HG03064 (cell line): ENCODE results near the gene LYRM1.
"Not testable (repeated sequence)": the region's sequence is repeated elsewhere in the genome, so short reads cannot be mapped to it uniquely, and the experiment has no call there.

Experiments
- ATAC-seq: cut with Tn5 transposase; IDR thresholded peaks from one replicate; pipeline ENCODE4 v1.9.1; 2021; ENCODE audit warnings: low read depth; ENCODE audit not compliant: unreplicated experiment

Gene LYRM1, protein sequence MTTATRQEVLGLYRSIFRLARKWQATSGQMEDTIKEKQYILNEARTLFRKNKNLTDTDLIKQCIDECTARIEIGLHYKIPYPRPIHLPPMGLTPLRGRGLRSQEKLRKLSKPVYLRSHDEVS

DNA sequence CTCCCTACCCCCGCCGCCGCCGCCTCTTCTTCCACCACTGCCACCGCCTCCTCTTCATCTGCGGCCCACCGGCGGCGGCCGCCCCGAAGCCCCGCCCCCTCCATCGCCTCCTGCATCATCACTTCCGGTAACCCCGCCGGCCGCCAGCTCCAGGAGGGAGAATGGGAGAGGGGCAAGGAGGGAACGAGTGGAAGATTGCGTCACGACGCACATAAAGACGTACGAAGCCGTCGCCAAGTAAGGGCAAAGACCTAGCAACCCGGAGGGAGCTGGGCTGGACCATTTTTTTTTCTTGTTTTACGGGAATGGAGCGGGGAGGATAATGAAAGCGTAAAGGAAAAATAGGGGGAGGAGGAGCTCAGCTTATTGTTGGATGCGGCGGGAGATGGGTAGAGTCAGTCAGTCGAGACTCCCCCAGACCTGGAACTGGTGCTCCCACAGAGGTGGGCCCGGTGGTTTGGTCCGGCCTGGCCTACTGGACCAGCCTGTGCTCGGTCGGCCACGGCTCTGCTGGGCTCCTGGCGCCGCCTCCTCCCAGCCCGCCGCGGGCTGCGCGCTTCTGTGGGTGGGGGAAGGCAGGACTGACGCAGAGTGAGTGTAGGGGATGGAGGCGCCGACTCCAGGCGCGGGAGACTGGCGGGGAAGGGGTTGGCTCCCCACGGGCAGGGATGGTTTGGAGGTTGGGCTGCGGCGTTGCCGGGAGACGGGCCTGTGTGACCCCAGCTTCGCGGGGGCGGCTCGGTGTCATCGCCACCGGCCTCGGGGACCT, at the start of gene LYRM1, which contains the start of gene DCUN1D3:
LYRM1 (plus strand) TSS at position 473 of the 769 bp plus-strand sequence. CDS start 14,785 bp downstream, outside the sequence.
DCUN1D3 (minus strand) TSS at position 60 of the 769 bp plus-strand sequence. CDS start 37,820 bp downstream, outside the sequence.
- ATAC-seq = peak; percentile 57

DNA sequence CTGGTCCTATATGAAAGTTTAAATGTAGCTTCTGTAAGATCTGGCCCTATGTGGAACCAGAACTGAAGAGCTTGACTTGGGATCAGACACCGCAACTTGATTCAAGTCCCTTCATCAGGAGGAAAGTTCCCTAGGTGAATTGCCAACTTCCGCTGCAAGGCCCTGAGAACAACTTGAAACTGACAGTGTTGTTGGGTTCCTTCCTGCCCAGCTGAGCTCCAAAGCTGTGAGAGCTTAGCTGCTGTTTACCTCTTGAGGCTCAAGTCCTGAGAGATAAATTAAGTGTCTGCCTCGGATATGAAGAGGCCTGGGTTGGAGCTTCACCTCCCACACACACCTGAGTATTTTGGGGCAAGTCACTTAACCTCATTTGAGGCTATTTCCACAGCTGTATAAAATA, 49.6 kb upstream of the LYRM1 start:
- ATAC-seq = no peak

DNA sequence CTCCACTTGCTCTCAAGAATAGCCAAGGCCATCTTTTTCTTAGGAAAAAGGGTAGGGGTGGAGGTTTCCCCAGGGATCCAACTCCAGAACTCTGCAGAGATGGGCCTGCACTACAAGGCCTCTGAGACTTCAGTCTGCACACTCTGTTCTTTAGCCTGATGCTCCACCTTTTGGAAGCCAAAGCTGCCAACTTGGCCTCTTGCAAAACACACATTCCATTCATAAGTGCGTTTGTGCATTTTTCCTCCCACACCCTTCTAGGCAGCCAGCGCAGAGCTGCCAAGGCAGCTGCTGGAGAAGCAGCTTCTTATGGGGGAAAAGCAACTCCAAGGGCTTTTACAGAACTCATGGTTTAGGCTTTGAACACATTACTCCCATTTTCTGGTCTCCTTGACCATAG, 49.0 kb upstream of the LYRM1 start:
- no peak for ATAC-seq

DNA sequence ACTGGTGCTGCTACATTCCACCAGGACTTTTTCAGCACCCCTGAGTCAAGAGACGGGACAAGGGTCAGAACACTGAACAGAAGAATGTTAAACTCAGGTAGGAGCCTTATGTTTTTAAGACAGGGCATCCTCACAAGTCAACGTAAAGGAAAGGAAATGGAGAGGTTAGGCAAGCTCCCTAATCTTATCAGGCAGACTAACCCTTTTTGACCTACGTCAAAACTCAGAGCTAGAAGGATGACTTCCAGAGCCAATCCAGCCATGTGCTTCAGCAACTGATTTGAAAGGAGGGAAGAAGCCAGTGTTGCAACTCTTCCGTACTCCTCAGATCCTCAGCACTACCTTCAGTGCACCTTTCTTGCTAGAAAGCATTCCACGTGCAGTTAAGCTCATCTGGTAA, 47.4 kb upstream of the LYRM1 start:
- no peak for ATAC-seq

DNA sequence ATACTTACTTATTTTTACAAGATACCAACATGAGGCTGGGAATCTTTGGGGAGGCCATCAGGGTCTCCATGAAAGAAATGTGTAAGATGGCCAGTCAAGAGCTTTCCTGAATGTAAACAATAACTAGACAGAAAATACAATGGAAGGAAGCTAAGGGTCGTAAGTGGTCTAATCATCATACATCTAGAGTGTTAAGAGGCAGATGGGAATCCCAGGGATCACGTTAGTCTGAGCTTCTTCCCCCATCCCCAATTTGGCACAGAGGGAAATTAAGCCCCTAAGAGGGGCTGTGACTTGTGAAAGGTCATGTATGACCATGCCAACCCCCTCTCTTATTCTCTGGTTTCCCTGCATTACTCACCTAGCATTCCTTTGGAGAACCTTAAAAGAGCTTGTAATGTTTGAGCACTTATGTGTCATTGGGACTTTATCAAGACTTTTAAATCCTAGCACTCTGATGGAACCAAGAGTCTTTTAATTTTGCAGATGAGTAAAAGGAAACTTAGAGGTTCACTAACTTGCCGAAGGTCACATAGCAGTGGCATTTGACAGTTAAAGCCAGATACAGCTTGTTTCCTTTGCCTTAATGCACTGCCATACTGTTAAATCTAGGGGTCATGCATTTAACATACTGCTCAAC, 46.5 kb upstream of the LYRM1 start:
- no peak for ATAC-seq

DNA sequence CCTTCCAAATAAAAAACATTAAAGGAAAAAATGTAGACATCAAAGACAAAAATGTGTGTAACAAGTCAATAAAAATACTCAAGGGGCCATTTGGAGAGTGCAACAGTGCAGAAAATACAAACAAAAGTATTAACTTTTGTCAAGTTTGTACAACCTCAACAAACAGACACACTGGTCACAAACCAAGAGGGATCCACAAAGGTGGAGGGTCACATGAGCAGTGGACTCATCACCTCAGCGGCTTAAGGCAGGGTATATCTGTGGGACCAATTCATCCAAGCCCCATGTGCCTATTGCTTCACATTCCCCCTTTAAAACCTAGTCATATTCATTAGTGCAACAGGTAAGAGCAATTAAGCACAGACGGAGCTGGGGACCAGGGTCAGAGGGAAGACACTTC, 45.6 kb upstream of the LYRM1 start:
- ATAC-seq = no peak

DNA sequence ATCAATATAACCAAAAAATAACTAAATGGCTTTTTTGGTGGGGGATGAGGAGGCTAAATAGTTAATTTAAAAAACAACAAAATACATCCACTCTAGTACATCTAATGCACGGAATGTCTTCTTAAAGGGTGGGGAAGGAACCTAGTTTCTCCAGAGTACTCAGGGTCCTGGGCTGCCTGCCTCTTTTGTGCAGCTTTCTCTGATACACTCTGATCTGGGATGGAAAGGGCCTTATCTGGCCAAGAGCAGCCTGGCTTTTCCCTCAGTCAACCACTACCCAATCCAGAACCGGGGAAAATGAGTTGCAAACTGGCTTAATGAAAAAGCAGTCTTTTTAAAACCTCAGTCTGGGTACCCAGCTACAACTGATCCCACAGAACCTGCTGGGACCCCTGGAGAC, 43.3 kb upstream of the LYRM1 start:
- ATAC-seq = no peak

DNA sequence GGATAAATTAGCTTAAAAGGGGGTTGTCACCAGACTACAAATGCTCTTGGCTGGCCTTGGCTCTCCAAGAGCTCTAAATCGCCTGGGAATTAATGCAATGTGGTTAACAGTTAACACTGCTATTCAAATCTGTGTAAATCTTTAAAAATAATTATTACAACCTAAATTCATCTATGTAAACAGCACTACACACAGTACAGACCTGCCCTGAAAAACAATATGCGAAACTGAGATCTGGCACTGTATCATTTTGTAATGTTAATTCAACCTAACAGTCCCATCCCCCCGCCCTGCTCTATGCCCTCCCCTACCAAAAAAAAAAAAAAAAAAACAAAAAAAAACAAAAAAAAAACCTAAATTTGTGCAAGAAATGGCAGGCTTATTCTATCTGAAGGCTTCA, 41.3 kb upstream of the LYRM1 start:
- ATAC-seq = no peak

DNA sequence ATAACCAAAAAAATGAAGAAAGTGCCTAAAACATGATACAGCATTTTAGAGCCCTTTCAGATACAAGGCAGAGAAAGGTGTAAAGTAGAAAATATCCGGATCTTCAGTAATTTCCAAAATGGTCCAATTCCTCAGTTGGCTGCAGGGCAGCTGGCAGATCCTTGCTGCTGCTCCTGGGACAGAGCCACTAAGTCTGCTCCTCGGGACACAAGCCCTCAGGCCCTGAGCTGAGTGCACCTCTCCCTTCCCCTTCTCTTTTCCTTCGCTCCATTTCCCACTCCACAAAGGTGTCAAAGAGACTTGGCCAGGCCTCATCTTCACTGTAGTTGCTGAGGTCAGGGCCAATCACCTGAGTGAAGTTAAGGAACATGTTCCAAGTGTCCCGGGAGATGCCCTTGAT, 40.9 kb upstream of the LYRM1 start:
- ATAC-seq = no peak

DNA sequence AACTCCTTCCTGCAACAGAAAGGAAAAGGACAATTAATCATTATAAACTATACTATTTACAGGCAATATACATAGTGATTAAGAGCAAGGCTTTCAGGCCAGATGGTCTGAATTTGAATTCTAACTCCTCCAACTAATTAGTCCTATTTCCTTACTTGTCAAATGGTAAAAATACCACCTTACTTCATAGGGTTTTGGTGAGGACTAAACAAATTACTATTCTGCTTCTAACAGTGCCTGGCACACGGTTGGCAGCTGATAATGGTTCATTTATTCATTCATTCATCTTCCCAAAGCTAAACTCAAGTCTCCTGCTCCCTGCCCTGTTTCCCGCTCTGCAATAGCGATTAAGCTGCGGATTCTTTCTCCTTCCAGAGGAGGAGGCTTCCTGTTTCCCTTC, 40.2 kb upstream of the LYRM1 start:
- ATAC-seq = no peak

DNA sequence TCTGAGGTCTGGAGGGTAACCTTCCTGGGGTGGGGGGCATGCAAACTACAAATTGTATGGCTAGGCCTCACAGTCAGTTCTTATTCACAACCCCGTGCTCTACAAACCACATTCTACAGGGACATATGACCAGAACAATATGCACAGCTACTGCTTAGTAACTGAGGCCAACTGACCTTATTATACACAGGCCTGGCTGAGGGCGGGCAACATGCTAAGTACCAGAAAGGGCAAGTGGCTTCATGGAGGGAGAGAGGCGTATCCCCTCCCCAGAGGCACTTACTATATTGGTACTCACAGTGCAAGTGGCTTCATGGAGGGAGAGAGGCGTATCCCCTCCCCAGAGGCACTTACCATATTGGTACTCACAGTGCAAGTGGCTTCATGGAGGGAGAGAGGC, 39.6 kb upstream of the LYRM1 start:
- not testable (repeated sequence) for ATAC-seq

DNA sequence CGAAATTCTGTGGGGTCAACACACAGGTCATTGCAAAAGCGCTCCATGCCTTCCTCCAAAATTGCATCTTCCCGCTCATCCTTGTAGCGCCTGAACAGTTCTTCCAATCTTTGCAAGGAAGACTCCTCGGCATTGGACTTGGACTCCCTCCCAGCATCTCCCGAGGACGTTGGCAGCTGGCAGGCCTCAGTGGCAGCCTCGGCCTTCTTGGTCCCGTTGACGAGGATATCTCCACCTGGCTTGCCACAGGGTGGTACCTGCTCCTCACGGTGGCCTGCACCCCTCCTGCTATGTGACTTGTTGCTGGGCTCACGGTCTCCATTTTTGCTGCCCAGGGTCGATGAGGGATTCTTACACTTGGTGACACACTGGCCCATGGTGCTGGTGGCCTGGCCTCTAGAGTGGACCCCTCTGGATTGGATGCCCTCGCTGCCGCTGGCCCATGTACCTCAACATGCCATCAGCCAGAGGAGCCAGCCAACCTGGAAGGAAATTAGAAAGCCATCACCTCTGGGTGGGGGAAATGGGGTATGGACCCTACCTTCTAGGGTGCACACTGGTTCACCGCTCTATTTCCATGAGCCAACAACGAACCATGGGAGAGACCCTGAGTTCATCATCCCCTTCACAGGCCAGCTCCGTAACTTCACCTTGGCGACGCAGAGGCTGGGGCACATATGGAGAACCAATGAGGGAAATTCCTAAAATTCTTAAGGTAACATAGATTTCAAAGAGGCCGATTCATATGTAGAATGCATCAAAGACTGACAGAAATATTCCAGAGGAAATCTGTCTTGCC, 38.2 kb upstream of the LYRM1 start:
- no peak for ATAC-seq

DNA sequence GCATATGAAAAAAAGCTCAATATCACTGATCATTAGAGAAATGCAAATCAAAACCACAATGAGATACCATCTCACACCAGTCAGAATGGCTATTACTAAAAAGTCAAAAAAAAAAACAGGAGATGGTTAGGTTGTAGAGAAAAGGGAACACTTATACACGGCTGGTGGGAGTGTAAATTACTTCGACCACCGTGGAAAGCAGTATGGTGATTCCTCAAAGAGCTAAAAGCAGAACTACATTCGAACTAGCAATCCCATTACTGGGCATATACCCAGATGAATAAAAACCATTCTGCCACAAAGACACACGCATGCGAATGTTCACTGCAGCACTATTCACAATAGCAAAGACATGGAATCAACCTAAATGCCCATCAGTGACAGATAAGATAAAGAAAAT, 36.2 kb upstream of the LYRM1 start:
- ATAC-seq = not testable (repeated sequence)

DNA sequence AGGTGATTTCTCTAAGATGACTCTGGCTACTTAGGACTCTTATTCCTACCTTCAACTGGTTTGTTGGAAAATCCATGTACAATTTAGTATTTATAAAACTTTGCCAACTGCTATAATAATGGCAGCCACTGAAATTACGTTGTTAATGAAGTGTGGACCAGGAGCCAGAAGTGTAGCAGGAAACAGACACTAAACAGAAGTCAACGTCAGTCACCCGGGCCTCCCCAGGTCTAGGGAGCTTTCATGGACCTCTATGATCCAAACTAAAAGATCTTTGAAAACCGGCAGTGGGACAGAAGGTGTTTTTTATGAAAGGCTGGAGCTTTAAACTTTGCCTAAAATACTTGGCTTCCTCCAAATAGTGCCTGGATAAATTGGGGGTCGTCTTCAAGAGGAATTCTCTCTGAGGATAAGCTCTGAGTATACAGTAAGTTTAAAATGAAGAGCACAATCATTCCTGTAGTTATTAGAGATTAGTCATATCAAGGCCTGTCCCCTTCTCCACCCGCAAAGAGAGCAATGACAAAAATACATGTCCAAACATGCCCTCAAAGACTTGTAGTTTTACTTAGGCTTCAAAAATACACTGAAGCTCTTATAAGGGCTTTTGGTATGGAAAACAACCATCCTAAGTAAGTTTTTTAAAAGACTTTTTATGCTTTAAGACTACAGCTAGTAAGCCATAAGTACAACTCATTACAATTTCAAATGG, 35.0 kb upstream of the LYRM1 start:
- no peak for ATAC-seq

DNA sequence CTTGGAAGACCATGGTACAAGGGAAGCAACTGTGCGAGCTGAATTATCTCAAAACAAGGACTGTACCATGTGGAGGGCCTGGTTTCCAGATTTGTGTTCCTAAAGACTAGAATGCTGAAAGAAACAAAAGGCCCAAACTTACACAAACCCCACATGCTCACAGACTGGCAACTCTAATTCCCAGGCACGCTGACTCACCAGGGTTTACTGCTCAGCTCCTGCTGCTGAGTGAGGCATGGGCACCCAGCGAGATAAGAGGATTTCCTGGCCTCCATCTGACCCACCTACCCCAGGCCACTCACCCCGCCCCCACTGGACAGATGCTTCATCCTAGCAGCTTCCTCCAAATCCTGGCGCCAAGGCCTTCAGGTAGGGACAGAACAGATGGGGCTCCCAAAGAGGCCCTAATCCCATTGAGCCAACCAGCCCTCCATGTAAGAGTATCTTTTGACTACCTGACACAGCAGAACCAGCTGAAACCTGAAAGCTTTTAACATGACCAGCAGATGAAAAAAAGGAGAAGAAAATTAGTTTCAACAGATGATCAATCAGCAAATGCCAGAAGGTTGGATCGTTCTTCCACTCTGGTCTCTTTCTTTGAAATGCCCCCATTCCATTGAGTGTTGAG, 34.3 kb upstream of the LYRM1 start:
- no peak for ATAC-seq

DNA sequence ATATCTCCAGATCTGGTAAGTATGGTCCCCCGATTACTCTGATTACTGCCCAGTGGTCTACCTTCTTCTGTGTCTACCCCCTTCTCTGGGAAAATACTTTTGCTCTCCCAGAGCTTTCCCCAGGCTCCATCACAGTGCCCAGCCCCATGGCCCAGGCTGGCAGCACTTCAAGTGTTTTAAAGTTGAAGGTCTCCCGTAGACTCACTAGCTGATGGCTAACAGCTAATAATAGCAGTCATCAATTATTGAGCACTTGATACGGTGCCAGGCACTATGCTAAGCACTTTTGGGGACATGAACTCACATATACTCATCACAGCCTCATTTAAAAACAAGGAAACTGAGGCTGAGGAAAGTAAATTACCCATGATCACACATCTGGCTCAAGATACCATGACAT, 33.8 kb upstream of the LYRM1 start:
- no peak for ATAC-seq

DNA sequence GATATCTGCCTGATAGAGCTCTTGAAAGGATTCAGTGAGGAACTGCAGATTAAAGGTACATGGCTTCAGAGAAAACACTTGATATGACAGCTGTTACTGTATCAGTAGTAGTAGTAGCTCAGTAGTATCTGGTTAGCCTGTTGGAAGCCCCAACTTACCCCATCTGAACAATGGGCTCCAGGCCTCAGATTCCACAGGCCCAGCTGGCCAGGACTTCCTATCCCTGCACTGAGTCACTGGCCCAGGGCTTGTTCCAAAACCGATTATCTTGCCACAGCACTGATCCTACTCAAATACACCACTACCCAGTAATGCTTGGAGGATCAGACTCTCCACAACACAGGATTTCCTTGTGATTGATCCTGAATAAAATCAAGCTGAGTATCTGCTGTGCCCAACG, 33.0 kb upstream of the LYRM1 start:
- no peak for ATAC-seq

DNA sequence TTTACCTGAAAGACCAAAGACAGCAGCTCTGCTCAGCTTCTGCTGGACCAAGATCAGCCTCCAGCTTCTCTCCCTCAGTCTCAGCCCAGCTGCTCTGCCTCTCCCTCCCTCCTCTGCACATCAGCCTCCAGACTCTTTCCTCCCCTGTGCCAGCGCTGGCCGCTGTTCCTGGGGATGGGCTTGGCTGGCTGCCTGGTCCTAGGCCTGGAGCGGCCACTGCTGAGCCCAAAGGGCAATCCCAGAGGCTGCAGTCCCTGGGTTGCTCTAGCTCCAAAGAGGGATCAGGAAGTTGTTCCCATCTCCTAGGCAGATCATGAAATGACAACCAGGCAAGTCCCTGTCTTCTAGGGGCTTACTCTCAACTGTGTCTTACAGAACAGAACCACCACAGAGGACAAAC, 31.7 kb upstream of the LYRM1 start:
- ATAC-seq = no peak

DNA sequence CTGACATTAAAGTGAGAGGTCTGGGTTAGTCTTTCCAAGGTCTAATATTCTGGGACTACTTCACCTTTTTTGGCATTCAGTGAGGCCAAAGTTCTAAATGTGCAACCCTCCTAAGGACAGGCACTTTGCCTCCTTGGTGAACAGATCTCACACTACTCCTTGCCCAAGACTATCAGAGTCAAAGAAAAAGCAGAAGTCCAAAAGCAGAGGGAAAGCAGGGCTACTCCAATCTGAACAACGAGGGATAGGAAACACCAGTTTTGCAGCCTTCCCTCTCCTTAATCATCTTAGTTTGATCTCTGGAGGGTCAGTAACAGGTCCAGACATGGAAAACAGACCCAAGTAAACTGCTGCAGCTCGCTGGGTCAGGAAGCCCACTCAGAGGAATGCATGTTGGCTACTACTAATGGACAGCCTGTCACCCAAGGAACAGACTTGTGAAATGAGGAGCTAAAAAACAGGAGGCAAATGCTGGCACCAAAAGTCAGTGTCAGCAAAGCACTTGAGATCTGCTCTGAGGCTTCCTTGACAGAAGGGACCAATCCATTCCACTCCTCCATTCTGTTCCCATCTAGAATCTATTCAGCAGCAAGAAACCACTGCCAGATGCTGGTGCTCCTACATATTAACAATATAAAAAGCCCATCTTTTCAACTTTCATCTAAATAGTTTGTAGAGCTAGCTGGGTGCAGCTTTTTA, 30.3 kb upstream of the LYRM1 start:
- no peak for ATAC-seq
